ENCODE results near the gene MAP1B.
A peak's percentile ranks its signal among the peaks of the same experiment; 100 is the strongest.
"Not testable (repeated sequence)": the region's sequence is repeated elsewhere in the genome, so short reads cannot be mapped to it uniquely, and the experiment has no call there.

The MAP1B gene

DNA sequence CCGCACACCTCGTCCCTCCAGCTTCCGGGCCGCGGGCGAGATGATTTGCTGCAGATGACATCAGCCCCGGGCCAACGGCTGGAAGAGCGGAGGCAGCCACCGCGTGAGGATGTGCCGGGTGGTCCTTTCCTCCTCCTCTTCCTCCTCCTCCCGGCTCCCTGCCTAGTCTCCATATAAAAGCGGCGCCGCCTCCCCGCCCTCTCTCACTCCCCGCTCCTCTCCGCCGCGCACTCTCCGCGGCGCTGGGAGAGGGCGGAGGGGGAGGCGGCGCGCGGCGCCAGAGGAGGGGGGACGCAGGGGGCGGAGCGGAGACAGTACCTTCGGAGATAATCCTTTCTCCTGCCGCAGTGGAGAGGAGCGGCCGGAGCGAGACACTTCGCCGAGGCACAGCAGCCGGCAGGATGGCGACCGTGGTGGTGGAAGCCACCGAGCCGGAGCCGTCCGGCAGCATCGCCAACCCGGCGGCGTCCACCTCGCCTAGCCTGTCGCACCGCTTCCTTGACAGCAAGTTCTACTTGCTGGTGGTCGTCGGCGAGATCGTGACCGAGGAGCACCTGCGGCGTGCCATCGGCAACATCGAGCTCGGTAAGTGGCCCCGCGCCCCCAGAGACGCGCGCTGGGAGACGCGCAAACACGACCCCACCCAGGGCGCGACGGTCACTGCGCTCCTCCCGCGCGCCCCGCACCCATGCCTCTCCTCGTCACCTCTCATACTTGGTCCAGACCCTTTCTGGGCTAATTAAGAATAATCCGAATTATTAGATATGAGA is at the start of gene MAP1B:
MAP1B (plus strand) TSS at position 345 of the 770 bp plus-strand sequence; CDS start at position 402, 57 bp downstream.
- peak; percentile 76 to 90 for DNase-seq

DNA sequence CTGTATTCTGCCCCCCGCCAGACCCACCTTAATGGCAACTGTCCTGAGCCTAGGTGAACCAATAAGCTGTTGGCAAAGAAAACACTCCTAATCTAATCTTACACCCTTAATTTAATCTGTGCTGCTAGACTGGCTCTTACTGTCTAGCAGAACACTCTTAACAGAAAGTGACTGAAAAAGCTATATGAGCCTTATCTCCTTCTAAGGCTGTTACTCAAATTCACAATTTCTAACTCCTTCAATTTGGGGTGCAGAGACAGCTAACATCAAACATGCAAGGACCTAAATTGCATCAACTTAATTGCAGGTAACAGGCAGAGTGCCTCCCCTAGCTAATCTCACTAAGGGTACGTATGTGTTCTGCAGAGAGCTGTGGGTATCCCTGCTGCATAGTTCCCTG is 49.5 kb upstream of the MAP1B start:
- DNase-seq = no peak

DNA sequence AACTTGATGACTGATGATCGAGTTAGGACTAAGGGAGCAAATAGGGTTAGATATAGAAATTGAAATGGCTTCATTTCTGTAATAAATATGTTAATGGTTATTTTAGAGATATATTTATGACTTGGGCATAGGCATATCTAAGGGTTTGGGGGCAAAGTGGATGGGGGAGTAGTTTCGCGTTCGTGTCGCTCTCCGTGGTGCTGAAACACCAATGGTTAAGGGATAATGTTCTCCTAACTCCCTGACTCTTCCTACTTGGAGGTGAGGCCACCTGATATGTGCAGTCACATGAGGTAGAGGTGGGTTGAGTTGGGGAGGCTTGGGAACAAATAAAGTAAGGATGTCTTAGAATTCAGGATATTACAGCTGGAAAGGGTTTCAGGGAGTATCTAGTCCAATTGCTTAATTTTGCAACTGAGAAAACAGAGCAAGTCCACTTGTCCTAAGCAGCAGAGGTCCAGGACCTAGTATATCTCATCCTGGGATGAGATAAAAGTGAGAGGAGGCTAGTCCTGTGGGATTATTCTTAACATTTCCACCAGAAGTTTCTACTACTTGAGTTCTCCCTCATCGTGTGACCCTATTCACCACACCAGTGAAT is 44.0 kb upstream of the MAP1B start:
- no peak for DNase-seq

DNA sequence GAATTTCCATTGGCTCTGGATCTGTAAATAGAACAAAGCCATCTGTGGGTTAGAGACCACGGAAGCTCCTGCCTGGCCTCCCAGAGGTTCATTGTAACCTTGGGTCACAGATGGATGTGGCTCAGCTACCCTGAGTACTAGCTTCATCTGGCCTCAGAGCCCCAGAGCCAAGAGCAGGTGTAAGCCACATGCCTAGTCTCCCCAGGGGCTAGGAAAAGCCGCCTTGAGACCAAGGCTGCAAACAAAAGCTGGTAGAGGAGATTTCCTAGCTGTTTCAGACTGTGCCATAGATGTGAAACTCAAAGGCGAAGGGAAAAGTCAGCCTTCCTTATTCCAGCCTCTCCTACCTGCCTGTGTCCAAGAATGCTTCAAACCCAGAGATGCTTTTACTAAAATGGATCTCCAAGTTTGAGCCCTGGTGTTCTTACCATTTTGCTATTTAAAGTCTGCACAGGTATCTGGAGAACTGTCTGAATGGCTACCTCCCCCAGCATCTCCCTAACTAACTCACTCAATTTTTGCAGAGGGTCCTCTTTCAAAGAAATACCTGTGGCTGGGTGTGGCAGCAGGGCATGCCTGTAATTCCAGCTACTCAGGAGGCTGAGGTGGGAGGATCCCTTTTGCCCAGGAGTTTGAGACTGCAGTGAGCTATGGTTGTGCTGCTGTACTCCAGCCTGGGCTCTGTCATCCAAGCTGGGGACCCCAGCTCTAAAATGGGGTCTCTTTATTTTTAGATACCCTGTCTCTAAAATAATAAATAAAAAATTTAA is 42.3 kb upstream of the MAP1B start:
- peak; percentile 90 to 97 for DNase-seq

DNA sequence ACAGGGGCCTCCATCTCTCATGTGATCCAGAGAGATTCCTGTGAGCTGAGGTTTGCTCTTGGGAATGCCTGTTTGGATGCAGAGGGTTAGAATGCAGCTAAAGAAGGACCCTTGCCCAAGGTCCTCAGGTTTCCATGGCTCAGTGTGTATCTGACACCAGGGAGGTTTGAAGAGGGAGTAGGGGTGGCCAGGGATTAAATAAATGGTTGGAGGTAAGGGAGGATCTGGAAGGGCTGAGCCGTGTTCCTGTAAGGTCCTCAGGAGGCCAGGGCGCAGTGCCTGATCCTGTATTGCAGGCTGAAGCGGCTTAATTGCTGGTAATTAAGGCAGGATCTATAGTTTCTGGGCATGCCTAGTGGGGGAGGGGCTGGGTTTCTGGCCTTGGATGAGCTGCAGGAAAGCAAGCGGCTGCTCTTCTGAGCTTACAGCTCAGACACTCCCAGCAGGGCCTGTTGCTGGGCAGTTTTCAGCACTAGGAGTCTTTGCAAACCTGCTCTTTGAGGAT is 41.5 kb upstream of the MAP1B start:
- DNase-seq = peak; percentile 98 to 99

DNA sequence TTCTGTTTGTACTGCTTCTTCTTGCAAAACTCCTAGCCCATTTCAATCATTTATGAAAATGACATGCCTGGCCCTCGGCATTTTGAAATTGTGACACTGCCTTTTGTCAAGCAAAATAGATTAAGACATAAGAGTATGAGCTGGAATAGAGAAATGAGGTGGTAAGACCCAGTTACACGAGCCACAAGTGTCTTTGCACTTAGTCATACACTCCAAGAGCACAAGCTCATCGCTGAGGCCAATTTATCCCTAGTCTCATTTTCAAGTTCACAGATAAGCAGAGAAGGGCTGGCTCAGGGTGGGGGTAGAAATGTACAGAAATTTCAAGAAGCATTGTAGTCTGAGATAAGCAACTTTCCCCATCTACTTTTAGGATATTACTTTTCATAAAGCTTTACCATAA is 40.6 kb upstream of the MAP1B start:
- DNase-seq = peak in 1 of 2 experiments; percentile 29

DNA sequence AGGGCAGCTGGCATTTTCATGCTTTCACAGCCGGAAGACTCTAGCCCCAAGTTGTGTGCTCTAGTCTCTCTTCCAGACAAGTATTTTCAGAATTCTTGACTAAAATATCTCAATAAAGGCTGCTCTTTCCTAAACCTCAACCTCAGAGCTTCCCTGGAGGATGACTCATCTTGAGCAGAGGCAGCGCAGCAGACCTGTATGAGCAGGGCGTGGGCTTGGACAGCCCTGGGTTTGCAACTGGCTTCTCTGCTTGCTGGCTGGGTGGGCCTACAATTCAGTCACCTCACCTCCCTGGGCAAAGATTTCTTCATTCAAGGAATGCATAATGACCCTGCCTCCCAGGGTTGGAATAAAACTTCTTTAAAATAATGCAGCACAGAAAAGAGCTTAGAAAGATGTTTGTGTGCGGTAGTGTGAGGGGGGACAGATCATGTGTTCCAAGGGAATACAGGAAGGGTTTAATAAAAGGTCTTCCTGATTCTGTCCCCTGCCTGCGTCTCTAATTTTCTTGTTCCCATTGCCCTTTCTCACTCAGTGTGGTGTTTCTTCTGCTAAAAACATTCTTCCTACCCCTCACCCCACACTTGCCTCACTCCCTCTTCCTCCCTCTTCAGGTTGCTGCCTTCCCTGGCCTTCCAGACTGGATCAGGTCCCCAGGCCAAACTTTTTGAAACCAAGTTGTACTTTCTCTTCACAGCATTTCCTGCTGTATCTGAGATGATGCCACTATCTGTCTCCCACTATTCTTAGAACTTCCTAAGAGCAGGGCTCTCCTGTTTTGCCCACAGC is 39.4 kb upstream of the MAP1B start:
- DNase-seq = no peak

DNA sequence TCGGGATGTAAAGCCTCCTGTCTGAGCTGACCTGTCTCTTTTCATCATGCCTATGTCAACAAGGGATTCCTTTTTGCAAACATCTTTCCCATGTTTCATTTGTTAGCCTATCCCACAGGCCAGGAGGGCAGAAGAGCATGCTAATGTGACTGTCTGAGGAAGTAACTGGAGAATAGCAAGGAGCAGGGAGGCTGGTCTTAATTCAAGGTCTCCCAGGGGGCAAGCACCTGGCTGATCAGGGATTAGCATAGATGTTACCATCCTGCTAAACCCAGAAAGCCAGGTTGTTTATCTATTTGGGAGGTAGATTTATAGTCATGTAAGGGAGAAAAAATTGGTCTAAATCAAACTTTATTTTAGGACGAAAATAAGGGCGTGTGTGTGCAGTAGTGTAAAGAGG is 36.7 kb upstream of the MAP1B start:
- DNase-seq = peak; percentile 31 to 65

DNA sequence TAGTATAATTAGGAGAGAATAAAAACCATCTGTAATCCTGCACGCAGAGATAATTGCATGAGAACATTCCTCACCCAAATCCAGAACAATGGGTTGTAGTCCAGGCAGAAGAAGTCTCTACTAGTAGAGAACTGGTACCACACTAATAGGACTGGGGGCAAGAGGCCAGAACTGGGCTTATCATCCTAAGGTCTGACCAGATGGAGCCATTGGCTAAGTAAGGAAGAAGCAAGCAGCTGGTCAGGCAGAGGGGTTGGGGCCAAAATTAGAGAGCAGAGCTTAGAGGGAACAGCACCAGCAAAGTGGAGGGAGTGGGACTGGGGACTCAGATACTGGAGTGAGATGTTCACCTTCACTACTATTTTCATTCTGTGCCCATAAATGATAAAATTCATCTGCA is 35.4 kb upstream of the MAP1B start:
- peak; percentile 28 to 61 for DNase-seq

DNA sequence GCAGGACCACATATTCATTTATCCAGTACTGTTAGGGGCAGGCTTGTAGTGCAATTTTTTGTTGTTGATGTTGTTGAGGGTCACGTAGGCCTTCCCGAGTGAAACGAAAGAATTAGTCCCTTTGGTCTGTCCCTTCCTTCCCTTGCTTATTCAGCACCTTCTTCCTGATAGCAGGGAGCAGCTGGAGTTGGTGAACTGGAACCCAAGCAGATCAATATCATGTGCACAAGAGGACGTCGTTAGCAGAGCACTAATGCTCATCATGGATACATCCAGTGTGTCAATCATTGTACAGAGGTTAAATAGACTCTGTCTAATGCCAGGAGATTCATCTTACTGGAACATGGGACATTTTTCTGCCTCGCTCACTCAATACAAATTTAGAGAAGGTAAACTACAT is 33.0 kb upstream of the MAP1B start:
- peak; percentile 45 to 78 for DNase-seq

DNA sequence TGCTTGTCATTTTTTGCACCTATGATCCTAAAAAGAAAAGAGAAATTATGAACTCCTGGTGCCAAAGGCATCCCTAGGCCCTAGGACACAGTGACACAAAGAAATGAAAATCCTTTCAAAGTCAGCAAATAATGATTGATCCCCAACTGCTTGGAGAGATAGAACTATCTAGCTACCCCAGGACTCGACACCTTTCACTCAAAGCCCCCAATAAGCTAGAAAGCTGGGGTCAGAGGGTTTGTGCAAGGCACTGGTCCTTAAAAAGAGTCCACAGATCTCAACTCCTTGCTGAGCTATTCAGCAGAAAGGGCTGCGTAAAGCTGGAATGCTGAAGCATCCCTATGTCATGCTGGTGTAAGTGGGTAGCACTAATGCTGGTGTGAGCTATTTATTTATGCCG is 31.8 kb upstream of the MAP1B start:
- no peak for DNase-seq

DNA sequence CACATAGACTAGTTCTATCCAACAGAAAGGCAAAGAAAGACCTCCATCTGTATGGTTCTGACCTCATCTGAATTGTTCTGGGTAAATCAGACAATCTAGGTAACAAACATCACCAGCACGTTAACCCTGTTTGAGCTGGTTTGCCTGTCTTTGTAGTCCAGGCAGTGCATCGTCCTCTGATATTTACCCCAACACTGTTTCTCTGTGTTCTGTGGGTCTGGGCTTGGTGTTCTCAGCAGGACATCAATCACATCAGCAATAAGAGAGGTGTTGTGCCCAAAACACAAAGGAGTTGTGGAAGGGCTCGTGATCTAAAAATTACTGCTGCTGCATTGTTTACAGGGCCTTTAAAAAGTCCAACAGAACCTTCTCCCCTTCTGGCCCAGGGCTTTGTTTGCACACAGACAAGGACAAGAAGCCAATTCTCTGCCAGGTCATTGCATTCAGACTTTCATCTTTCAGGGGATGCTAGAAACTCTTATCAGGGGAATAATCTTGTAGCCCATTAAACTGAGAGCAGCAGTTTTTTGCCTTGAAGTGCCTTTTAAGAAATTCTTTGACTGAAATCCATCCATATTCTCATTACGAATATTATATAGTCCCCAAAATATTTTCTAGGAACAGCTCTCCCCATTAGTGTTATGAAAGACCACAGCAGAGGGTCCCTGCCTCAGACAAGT is 30.5 kb upstream of the MAP1B start:
- DNase-seq = no peak

DNA sequence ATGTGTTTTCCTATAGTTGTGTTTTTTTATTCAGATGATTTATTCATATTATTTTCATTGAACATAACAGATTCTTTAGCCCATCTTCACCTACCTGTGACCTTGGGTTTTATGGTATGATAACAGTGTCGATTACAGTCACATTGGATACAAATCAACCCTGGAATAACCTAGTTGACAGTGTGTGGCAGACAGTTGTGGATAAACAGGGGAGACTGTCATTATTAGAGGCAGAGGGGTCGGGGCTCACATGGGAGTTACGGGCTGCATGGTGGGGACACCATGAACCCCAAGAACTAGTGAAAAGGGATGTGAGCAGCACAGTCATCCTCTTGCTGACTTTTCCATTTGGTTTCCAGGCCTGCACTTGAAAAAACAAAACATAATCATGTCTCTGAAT is 29.9 kb upstream of the MAP1B start:
- no peak for DNase-seq

DNA sequence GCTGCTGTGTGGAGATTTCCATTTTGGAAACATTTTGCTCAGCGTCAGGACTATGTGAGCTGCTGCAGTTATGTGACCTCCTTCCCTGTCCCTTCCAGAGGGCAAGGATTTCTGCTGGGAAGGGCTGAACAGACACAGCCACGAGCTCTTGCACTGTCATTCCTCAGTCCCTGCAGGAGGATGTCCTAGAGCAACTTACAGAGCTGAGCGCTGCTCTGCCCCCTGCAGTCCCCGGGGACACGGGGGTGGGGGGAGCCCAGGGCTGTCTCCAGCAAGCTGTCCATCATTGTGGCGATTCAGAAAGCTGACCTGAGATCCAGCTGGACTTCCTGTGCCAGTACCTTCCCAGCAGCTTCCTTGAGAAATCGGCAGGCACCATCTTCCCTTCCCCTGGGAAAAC is 28.0 kb upstream of the MAP1B start:
- peak; percentile 18 to 64 for DNase-seq

DNA sequence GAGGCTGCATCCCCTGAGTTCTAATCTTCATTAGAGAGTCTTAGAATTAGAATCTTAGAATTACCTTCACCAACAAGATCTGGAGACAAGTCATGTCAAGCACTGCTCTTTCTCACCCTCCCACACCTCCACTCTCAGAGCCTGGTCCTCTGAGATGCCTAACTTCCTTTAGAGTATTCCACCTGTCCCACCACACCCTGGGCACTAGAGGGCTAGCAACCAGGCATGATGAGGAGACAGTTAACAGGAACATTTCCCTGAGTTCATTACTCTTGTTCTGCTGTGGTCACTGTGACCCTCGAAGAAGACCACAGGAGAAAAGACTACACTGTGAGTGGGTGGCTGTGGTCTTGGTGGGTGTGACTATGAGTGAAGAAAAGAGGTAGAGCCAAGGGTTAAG is 25.2 kb upstream of the MAP1B start:
- peak in 1 of 2 experiments; percentile 4 for DNase-seq

DNA sequence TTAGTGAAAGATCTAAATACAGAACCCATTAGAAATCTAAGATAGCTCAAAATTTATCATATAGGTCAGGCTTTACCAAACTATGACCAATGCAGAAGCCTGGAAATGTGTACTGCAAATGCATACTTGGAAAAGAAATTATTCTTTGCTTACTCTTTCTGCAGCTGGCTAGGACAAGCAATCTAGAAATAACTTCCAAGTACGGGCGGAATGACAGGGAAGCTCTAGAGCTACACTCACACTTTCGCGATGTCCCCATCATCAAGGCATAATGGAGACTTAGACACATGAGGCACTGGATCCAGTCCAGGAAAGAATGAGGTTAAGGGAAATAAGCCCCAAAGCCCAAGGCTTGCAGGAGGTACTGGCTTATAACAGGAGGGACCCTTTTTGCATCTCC is 22.4 kb upstream of the MAP1B start:
- no peak for DNase-seq

DNA sequence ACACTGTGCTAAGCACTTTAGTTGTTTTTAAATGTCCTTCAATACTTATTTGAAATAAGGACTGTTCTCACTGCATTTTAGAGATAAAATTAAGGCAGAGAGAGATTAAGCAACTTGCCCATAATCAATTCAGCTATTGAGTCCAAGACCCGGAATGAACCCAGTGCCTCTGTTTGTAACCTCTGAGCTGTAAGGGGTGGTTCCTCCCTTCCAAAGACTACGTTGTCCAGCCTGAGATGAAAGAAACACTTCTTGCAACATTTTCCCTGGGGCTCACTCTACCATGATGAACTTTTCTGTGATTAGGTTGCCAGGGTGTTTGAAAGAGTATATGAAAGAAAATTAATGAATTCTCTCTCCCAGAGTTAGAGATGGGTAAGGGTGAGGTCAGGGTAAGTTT is 22.0 kb upstream of the MAP1B start:
- DNase-seq = no peak

DNA sequence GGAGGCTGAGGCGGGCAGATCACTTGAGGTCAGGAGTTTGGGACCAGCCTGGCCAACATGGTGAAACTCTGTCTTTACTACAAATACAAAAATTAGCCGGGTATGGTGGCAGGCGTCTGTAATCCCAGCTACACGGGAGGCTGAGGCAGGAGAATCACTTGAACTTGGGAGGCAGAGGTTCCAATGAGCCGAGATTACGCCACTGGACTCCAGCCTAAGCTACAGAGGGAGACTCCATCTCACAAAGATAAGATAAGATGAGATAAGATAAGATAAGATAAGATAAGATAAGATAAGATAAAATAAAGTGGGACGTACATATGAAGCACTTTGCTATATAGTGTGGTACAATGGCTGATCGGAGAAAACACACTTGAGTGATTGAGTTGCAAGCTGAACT is 17.6 kb upstream of the MAP1B start:
- not testable (repeated sequence) for DNase-seq

DNA sequence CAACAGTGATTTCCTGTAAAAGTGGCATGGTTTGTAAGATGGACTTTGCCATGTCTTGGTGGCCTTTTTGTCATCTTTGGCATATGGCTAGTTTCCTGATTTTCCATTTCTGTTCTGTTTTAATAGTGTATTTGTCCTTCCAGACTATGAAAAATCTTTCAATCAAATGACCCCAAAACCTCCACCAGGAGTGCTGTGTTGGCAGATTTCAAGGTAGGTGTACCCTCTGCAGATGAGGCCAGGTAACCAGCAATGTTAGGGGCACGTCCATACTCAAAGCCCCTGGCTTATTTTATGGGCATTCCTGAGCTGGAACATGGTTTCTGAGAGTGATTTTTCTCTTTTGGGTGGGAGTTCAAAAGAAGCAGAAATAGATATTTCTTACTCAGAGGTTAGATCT is 15.2 kb upstream of the MAP1B start:
- no peak for DNase-seq

DNA sequence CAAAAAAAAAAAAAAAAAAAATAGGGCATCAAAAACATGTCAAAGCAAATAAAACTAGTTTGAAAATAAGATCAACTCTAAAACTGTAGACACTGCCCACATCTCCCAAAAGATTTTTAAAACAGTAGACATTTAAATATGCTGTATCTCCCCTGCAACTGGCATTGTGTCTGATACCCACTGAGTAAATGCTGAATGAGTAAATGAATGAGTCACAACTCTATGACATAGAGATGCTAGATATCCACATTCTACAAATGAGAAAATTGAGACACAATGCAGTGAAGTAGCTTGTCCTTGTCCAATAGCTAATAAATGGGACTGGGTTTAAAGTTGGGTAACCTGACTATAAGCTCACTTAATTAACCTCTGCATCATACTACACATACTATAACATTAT is 14.1 kb upstream of the MAP1B start:
- DNase-seq = no peak

DNA sequence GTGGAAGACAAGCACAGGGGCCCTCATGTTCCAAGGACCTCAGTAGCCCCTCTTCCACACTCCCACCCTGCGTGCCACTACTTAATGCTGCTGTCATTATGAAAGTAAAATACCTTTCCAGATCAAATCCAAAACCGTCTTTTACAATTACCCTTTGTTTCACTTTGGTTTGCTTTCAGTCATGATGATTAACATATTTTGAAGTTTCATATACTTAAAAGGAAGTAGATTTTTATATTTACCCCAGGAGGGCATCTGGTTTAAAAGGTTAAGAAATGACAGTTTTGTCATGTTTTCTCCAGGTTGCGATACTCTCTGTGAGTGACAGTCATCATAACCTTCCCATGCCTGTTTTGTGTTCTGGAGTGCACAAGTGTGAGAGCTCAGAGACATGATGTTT is 13.5 kb upstream of the MAP1B start:
- no peak for DNase-seq

DNA sequence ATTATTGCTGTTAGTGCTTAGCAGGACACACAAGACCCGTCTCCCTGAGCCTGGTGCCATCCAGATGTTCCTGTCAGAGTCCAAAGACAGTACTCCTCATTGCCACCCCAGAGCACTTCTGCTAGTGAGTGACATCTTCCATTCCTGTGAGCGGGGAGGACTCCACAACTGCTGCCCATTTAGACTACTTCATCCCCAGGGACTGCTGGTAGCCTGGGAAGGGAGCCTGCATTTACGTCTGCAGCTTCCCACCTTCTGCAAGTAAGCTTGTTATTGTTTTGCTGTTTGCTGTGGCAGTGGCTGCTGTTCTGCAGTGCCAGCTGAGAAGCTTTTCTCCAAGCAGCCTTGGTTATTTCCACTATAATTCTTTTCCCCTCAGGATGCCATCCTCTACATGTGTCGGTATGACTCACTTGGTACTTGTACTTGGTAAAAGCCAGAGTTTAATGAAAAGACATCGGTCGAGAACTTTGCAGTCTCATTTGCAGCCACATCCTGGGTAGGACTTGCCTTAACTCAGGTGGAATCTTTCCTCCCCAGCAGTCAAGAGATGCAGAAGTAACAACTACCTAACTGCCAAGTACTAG is 10.6 kb upstream of the MAP1B start:
- DNase-seq = no peak
